Activated CD4-positive, alpha-beta T cell treated with anti-CD3 and anti-CD28 coated beads for 4 hours (primary cell): ENCODE data around the gene RGL2.
"Not testable (repeated sequence)": the region's sequence is repeated elsewhere in the genome, so short reads cannot be mapped to it uniquely, and the experiment has no call there.

ENCODE experiments used
- DNase-seq, 2 donors: peaks; one replicate each; pipeline ENCODE4 v3.0.0-alpha.2; 2020

The RGL2 gene, protein sequence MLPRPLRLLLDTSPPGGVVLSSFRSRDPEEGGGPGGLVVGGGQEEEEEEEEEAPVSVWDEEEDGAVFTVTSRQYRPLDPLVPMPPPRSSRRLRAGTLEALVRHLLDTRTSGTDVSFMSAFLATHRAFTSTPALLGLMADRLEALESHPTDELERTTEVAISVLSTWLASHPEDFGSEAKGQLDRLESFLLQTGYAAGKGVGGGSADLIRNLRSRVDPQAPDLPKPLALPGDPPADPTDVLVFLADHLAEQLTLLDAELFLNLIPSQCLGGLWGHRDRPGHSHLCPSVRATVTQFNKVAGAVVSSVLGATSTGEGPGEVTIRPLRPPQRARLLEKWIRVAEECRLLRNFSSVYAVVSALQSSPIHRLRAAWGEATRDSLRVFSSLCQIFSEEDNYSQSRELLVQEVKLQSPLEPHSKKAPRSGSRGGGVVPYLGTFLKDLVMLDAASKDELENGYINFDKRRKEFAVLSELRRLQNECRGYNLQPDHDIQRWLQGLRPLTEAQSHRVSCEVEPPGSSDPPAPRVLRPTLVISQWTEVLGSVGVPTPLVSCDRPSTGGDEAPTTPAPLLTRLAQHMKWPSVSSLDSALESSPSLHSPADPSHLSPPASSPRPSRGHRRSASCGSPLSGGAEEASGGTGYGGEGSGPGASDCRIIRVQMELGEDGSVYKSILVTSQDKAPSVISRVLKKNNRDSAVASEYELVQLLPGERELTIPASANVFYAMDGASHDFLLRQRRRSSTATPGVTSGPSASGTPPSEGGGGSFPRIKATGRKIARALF

DNA sequence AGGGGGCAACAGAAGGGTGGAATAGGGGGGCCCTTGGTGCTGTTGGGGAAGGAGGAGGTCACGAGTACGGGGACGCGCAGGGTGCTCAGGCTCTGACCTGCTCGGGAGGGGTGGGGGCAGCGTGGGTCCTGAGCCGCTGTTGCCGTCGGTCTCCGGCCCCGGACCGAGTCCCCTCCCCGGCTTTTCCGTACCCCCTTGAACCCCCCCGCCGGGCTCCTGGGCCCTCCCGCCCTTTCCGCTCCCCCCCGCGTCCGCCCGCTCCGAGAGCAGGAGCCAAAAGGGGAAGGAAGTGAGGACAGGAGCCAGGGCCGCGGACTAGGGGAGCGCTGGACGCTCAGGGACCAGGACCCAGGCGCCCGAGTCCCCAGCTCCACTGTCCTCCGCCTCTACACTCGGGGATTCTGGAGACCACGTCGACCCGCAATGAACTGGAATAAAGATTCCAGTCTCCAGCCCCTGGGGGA, at the start of gene RGL2:
TSS of gene RGL2 (minus strand) at position 170 of the 464 bp plus-strand sequence. CDS start 332 bp downstream, outside the sequence.
- peak; percentile 54 to 60 for DNase-seq

DNA sequence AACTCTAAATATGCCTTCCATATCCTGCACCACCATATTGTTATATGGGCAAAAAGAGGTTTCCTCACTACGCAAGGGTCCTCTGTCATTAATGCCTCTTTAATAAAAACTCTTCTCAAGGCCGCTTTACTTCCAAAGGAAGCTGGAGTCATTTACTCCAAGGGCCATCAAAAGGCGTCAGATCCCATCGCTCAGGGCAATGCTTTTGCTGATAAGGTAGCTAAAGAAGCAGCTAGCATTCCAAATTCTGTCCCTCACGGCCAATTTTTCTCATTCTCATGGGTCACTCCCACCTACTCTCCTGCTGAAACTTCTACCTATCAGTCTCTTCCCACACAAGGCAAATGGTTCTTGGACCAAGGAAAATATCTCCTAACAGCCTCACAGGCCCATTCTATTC, 49.1 kb upstream of the RGL2 start:
- DNase-seq = no peak

DNA sequence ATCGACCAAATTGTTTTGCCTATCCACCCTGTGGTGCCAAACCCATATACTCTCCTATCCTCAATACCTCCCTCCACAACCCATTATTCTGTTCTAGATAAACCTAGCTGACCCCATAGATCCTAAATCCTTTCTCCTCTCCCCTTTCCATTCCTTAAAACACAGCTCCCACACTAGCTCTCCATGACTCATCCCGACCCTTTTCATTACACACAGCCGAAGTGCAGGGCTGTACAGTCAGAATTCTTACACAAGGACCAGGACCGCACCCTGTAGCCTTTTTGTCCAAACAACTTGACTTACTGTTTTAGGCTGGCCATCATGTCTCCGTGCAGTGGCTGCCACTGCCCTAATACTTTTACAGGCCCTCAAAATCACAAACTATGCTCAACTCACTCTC, 48.2 kb upstream of the RGL2 start:
- not testable (repeated sequence) for DNase-seq

DNA sequence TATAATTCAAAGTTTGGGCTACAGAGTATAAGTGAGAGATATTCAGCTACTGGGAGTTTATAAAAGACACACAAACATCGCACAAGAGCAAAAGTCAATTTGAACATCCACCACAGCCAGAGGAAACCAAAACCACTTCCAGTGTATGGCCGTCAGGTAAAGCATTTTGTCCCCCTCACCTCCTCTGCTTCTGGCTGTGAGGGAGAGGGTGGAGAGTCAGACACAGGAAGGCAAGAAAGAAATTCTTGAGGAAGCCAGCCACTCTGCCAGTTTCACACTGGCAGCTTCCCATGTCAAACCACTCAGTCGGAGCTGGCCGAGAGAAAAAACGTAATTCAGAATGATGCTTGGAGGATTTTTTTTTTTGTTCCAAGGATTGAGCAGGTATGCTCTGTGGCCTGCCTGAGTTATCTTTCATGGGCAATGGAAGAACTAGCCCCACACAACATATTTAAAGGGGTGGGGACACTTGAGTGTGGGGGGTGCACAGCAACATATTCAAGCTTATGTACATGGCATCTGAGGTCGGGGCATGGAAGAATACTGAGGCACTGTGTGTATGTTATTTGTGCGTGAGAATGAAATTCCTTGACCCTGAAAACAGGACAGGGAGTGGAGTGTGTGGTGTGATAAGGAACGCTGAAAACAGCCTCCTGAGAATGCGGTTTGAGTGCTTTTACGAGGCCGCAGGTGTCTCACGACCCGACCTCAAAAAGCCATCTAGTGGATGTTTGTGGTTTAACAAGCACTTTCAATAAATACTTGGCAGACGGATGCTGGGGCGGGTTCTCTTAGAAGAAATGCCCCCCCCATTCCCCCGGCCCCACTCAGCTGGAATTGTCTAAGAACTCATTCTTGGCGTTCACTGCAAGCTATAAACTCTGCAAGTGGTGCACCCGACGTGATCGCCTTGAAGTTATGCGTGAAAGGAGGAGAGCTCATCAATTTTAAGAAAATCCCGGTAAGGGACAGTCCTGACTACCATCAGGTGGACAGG, 46.3 kb upstream of the RGL2 start:
- peak; percentile 64 to 68 for DNase-seq

DNA sequence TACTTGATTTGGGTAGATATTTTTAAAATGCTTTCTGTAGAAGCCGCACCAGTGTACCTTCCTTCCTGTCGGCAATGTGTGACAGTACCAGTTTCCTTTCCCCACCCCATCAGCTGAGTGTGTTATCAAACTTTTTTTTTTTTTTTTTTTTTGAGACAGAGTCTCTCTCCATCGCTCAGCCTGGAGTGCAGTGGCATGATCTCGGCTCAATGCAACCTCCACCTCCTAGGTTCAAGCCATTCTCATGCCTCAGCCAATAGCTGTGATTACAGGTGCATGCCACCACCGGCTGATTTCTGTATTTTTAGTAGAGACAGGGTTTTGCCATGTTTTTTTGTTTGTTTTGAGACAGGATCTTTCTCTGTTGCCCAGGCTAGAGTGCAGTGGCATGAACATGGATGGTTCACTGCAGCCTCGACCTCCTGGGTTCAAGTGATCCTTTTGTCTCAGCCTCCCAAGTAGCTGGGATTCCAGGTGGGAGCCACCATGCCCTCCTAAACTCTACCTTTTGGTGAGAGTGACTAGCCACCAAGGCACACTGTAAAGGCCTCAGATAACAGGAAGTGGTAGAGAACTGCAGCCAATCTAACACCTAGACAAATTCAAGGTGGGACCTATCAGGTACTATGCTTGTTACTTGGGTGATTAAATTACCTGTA, 45.3 kb upstream of the RGL2 start:
- peak; percentile 57 to 61 for DNase-seq

DNA sequence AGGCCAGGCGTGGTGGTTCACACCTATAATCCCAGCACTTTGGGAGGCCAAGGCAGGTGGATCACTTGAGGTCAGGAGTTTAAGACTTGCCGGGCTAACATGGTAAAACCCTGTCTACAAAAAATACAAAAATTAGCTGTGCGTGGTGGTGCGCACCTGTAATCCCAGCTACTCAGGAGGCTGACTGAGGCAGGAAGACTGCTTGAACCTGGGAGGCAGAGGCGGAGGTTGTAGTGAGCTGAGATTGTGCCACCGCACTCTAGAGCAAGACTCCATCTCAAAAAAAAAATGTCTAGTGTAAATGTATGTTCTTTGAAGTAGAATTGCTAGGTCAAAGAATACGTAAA, 44.8 kb upstream of the RGL2 start:
- DNase-seq = not testable (repeated sequence)

DNA sequence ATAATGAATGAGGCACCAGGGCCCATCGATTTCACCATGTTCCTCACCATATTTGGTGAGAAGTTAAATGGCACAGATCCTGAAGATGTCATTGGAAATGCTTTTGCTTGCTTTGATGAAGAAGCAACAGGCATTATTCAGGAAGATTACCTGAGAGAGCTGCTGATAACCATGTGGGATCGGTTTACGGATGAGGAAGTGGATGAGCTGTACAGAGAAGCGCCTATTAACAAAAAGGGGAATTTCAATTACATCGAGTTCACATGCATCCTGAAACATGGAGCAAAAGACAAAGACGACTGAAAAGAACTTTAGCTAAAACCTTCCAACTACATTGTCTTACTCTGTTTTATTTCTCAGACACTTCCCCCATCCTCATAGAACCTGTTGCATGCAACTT, 40.5 kb upstream of the RGL2 start:
- no peak for DNase-seq

DNA sequence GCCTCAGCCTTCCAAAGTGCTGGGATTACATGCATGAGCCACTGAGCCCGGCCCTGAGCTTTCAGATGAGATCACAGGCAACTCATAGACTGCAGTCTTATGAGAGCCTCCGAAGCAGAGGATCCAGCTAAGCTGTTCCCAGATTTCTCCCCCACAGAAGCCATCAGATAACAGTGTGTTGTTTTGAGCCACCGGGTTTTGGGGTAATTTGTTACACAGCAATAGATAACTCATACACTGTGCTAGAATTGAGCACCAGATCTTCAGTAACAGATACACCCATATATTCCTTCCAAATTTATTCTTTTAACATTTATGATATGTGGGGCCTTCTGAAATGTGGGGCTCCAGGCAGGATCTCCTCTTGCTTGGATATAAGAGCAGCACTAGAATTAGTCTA, 37.8 kb upstream of the RGL2 start:
- no peak for DNase-seq

DNA sequence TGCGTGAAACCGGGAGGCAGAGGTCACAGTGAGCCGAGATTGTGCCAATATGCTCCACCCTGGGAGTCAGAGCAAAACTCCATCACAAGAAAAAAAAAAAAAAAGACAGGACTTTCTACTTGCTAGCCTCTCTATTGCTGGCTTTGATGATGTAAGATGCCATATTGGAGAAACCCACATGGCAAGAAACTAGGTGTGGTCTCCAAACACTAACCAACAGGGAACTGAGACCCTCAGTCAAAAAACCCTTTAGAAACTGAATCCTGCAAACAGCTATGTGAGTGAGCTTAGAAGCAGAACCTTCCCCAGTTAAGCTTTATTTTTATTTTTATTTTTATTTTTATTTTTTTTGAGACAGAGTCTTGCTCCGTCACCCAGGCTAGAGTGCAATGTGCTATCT, 37.2 kb upstream of the RGL2 start:
- no peak for DNase-seq

DNA sequence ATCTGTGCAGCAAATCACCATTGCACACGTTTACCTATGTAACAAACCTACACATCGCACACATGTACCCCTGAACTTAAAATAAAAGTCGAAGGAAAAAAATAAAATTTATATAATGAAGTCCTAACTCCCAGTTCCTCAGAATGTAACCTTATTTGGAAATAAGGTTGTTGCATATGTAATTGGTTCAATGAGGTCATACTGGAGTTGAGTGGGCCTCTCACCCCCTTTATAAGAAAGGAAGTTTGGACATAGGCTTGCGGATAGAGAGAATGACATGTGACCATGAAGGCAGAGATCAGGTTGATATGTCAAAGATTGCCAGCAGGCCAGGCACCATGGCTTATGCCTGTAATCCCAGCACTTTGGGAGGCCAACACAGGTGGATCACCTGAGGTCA, 34.9 kb upstream of the RGL2 start:
- no peak for DNase-seq

DNA sequence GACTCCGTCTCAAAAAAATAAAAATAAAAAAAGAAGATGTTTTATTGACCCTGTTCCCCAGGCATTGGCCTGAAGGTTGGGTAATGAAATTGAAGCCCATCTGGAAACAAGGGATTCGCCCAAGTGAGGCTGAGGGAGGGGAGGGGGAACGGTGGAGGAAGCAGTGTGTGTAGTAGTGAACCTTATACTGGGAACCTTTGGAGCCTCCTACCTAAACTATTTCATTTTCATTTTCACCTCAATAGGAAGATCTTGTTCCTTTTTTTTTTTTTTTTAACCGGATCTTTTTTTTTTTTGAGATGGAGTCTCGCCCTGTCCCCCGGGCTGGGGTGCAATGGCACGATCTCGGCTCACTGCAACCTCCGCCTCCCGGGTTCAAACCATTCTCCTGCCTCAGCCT, 32.0 kb upstream of the RGL2 start:
- DNase-seq = no peak

DNA sequence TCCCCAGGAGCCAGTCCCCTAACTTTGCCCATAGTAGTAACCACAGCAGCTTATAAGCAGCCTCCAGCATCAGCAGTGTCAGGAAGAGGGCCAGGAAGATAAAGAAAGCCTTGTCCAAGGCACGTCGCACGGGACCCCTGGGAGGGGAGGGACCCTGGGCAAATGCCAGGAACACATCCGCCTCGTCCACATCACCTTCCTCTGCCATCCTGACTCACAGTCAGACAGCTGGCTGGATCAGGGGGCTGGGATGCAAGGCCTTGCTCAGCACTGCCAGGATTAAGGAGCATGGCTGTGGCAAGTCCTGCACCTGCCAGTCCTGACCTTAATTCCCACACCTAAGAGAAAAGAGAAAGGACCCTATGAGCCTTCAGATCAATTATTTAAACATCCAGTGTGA, 30.3 kb upstream of the RGL2 start:
- DNase-seq = no peak

DNA sequence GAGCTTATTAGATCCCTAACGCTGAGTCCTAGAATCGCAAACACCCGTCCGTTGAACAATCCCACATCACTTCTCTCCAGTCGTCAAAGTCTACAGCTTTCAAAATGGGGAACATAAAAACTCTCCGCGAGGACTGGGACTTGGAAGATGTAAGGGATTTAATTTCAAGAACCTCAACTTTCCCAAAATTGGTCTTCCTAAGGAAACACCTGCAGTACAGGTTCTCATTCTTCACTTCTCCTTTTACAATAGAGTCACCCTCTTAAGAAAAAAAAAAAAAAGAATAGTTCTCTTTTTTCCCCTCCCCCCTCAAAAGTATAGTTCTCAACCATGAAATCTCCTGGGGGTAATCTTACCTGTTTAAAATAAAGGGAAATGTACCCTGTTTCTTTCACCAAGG, 25.4 kb upstream of the RGL2 start:
- no peak for DNase-seq

DNA sequence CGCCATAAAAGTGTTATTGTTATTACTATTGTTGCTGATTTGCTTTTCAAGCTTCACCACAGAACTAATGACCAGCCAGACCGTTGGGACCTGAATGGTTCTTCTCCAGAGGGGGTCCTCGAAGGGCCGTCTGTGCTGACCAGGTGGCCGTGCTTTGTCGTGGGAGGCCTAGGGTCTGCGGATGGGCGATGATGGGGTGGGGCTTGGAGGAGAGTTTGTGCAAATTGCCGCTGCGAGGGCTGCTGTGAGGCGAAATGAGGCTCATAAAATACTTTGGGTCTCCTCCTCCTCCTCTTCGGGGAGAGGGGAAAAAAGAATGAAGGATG, 24.8 kb upstream of the RGL2 start:
- no peak for DNase-seq

DNA sequence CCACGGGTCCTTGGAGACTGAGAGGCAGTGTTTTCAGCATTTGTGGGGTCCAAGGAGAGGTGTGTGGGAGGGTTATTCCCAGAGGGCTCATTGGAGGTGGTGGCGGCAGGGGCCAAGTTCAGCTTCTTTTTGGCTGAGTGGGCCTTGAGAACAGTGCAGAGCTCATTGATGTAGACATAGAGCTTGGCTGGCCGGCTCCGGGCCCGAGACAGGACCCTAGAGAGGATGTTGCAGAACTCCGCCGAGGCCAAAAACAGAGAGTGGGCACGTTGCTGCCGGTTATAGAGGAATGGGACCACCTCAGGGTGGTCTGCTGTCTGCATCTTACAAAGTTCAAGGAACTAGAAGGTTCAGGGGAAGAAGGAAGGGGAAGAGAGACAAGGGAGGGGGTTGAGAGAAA, 22.5 kb upstream of the RGL2 start:
- DNase-seq = no peak

DNA sequence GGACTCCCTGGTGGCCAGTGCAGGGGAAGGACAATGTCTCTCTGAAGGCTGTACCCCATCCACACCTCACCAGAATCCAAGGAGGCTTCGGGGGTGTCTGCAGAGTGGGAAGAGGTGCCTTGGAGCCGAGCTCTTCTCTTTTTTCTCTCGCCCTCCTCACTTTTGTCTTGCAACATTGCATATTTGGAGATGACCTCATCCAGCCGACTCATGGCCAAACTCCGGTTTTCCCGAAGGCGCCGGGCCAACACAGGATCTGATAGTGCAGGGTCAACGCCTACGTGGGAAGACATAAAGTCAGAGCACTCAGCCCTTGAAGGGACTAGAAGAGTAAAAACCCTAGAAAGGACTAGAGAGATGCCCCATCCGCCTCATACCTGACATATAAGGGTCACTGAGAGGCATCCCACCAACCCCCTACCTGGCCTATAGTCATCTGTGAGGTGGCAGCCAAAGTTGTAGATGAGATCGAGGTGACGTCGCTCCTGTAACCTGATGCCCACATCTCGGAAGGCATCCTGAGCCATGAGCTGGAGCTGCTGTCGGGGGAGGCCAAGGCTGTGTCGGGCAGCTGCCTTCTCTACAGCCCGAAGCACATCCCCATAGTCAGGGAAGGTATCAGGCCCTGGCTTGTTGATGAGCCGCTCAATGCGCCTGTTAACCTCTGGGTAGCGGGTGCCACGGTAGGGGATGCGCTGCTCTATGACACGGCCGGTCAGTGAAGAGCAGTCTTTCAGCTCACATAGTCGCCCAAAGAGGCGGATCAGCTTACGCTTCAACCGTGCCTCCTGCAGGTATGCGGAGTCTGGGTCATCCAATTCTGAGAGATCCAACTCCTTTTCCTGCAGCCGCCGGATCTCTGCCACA, 21.8 kb upstream of the RGL2 start:
- DNase-seq = no peak

DNA sequence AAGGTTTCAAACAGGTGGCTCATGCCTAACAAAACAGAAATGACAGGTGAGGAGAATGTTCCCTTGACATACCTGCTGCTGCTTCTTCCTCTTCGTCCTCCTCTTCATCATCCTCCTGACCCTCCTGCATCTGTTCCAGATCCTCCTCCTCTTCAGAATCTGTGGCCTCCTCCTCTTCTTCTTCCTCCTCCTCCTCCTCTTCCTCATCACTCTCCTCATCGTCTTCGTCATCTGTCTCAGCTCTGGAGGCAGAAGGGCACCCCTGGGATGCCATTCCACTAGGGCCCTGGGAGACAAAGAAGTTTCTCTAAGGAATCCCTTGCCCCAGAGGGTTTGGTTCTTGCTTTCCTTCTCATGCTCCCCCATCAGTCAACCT, 21.2 kb upstream of the RGL2 start:
- DNase-seq = no peak

DNA sequence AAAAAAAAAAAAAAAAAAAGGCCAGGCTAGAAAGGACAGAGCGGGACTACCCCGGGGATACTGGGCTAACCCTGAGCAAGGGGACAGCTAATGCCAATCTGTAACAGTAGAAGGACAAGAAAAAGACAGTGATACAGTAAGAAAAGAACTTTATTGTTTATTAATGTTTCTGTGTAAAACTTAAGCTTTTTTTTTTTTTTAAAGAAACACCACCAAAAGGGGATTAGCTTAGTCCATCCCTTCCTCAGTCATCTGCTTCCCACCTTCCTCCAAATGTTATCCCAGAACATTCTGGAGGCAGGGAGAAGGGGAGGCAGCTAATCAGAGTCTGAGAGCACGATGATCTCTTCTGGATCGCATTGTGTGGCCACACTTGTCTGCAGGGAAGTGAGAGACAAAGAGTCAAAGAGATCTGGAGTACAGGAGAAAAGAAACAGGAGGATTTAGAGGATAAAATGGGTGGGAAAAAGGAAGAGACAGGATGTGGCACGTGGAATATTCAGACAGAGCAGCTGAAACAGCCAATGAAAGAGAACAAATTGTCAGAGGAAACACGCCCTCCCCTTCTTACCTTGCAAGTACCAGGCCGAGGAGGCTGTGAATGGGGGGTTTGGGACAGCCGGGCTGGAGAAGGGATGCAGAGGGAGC, 19.8 kb upstream of the RGL2 start:
- no peak for DNase-seq

DNA sequence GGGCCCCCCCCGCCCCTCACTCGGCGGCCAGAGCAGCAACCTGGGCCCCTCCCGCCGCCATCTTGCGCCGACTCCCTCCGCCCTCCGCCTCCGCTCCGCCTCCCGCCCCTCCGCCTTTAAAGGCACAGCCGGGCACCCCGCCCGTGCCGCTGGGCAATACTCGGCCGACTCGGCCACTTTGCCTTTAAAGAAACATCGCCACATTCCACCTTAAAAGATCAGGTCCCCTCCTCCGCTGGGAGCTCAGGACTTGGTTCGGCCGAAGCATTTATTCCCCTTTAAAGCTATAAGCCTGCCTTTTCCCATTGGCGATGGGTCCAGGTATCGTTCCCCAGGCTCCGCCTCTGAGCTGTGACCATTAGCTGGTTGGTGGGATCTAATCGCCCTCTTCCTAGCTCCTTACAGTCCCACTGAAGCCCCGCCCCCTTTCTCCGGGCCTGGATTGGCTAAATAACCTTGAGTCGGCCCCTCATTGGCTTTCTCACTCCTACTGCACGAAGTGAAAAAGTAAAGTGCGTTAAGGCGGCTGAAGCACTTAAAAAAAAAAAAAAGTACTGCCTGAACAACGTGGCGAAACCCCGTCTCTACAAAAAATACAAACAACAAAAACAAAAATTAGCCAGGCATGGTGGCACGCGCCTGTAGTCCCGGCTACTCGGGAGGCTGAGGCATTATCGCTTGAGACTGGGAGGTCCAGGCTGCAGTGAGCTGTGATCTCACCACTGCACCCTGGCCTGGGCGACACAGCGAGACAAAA, 19.1 kb upstream of the RGL2 start, which contains the start of gene ZBTB22:
TSS of gene ZBTB22 (minus strand) at position 76 of the 757 bp plus-strand sequence. CDS start 828 bp downstream, outside the sequence.
- DNase-seq = peak; percentile 96

DNA sequence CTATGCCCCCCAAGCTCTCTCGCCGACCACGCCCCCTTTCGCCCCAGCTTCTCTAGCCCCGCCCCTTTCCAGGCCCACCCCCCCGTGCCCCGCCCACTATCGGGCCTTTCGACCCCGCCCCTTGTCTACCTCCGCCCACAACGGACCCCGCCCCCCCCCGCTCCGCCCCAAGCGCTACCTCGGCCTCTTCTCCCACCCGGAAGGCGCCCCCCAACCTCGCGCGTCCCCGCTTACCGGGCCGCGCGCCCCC, 18.6 kb upstream of the RGL2 start:
- no peak for DNase-seq
